SU-DHL-6 (cell line): ENCODE results near the gene PLAAT2.

Experiments used
- EZH2phosphoT487 ChIP-seq: fragments of 200-600 bp; sonication (generic), shearing (Covaris generic); conservative IDR thresholded peaks from 2 replicates; pipeline ENCODE4 v1.6.1; 2018; ENCODE audit warnings: mild to moderate bottlenecking, antibody characterized with exemption, low read length, moderate library complexity, mixed read lengths
- TF ChIP-seq, protein P1 (sequence below): fragments of 200-600 bp; sonication (generic); IDR thresholded peaks from one replicate; pipeline ENCODE4 v1.5.1; 2017; ENCODE audit warnings: antibody characterized with exemption, mild to moderate bottlenecking, low read length, moderate library complexity; ENCODE audit not compliant: insufficient read depth, poor library complexity, severe bottlenecking

DNA sequence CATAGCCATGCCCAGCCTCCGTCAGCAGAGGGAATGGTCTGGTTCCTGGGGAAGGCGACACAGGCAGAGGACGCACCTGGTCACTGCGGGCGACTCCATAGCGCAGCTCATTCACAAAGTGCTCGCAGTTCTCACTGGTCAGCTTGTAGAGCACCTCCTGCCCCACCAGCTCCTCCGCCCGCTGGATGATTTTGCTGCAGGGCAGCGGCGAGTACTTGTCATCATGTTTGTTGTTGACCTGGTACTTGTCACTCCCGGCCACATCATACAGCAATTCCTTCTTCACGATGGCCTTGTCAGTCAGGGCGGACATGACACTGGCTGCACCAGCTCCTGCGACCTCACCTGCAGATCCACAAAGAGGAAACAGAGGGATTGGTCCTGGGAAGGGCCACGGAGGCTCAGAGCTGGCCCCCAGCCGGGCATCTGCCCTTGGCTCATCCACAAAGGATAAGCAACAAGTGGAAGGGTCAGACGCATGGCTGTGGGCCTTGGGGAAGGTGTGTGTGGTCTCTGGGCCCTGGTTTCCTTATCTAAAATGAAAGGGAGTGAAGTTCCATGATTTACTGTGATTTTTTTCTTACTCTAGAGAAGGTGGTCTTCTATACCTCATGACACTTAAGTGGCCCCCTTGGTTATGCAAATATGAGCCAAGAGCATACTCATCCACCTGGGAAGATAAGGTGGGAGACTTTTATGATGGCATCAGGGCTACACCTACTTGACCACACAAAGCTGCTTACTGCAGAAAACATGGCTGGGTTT lies 27.0 kb upstream of the PLAAT2 start:
- TF ChIP-seq, protein P1, sequence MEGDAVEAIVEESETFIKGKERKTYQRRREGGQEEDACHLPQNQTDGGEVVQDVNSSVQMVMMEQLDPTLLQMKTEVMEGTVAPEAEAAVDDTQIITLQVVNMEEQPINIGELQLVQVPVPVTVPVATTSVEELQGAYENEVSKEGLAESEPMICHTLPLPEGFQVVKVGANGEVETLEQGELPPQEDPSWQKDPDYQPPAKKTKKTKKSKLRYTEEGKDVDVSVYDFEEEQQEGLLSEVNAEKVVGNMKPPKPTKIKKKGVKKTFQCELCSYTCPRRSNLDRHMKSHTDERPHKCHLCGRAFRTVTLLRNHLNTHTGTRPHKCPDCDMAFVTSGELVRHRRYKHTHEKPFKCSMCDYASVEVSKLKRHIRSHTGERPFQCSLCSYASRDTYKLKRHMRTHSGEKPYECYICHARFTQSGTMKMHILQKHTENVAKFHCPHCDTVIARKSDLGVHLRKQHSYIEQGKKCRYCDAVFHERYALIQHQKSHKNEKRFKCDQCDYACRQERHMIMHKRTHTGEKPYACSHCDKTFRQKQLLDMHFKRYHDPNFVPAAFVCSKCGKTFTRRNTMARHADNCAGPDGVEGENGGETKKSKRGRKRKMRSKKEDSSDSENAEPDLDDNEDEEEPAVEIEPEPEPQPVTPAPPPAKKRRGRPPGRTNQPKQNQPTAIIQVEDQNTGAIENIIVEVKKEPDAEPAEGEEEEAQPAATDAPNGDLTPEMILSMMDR: no peak
- no peak for TF ChIP-seq EZH2phosphoT487
